GM21447 (cell line): Measurements from ENCODE around the gene INSIG1.

Source experiments
- ATAC-seq: cut with Tn5 transposase; IDR thresholded peaks from one replicate; pipeline ENCODE4 v1.9.1; 2021; ENCODE audit not compliant: unreplicated experiment

Gene INSIG1

GRCh38 chr7:155265961-155266360, 31.7 kb upstream of the INSIG1 start:
- no peak for ATAC-seq

GRCh38 chr7:155266440-155266839, 31.2 kb upstream of the INSIG1 start:
- no peak for ATAC-seq

DNA sequence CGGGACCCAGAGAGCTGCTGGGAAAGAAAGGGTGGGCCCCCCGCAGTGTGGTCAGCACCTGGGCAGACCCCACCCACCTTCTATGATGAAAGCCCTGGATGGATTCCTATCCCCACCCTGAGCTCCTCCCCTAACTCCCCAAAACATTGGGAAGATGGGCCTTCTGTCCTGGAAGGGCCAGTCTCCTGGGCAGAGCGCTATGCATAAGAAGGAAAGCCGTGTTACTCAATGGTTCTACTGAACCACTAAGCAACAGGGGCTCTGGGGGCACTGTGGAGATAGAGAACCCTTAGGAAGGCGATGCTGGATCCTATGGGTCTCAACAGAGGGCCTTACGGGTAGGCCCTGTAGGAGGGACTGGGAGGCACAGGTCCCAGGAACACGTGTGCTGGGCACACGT, 30.7 kb upstream of the INSIG1 start:
- ATAC-seq = no peak

DNA sequence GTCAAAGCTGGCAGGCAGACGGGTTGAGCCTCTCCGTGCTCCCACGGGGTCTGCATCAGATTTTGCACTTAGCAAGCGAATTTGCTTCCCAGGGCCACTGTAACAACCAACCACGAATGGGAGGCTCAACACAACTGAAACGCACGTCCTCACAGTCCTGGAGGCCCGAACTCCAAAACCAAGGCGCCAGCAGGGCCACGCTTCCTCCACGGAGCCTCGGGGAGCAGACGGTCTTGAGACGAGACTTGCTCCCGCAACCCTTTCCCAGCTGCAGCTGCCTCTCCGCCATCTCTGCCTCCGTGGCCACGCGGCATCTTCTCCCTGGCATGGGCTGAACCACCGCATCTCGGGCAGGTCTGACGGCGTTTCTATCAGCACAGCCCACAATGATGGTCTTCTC, 30.2 kb upstream of the INSIG1 start:
- no peak for ATAC-seq

- no peak for ATAC-seq
Observed at GRCh38 chr7:155268211-155268610, 29.5 kb upstream of the INSIG1 start.

GRCh38 chr7:155268921-155269650, 28.6 kb upstream of the INSIG1 start:
- ATAC-seq = no peak

DNA sequence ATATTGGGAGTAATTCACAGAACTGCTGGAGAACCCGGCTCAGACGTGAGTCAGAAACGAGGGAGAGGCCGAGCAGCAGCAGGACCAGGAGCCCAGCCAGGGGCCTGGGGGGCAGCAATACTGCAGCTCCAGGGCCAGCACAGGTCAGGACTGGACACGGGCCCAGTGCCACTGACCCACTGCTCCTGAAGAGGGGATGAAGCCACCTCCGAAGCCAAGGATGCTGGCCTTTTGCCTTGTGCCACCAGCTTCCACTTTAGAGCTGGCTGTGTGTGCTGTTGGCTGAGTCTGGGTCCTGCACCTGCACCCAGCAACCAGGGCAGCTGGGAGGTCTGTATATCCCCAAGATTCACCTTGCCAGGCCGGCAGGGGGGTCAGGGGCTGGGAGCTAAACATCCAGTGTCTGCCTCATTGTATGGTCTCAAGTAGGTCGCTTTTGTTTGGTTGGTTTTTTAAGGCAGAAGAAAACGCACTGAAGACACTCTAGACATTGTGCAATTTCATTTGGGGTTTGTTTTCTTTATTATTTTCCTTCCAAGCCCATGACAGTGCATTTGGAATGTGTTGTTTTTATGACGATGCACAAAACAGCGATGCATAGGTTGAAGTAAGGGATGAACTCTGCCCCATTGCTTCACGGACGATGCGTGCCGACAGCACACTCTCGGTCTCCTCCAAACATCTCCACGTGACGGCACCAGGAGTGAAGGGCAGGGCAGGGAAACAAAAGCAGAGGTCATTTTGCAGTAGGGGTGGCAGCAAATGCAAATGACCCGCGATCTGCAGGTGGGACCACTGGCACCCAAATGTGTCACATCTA, 27.7 kb upstream of the INSIG1 start:
- ATAC-seq = no peak

DNA sequence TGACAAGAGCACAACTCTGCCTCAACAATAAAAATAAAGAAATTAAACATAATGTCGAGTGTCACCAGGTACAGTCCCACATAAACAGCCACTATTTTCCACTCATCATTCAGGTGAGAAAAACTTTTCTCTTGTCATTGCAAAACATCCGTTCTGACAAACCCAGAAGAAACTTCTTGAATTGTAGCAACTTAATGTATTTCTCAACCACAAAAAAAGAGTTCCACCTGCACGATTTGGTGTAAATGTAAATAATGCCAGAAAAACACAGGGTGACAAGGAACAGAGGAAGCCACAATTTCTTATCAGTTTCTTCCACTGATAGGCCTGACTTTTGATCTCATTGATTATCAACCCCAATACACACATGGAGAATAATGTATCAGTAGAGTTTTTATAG, 26.8 kb upstream of the INSIG1 start:
- ATAC-seq = no peak

DNA sequence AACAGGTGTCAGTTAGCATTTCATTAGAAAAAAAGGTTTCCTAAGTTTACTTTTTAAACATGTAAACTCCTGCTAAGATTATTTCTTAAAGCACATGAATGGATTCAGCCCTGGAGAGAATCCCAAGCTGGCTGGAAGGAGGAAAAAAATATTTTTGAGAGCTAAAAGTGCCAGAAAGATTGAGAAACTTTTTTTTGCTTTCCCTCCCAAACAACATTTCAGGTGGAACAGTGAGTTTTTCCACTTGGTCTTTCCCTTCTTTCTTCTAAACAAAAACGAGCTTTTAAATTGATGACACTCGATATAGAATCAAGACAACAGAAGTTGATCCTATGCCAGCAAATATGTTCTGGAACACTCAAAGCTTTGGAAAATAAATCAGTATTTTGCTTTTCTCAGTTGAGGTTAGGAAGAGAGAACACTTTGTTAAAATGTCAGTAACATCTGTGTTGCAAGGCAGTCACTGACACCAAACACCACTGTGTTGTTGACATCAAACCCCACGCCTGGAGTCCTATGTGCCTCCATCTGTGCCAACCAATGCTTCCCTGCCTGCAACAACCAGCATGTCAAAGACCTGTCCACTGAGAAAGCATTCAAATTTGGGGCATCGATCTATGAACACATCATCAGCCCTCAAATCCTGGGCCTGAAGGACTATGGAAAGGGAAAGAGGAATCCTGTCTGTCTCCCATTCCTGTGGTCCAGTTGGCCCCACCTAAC, 22.9 kb upstream of the INSIG1 start:
- ATAC-seq = no peak

DNA sequence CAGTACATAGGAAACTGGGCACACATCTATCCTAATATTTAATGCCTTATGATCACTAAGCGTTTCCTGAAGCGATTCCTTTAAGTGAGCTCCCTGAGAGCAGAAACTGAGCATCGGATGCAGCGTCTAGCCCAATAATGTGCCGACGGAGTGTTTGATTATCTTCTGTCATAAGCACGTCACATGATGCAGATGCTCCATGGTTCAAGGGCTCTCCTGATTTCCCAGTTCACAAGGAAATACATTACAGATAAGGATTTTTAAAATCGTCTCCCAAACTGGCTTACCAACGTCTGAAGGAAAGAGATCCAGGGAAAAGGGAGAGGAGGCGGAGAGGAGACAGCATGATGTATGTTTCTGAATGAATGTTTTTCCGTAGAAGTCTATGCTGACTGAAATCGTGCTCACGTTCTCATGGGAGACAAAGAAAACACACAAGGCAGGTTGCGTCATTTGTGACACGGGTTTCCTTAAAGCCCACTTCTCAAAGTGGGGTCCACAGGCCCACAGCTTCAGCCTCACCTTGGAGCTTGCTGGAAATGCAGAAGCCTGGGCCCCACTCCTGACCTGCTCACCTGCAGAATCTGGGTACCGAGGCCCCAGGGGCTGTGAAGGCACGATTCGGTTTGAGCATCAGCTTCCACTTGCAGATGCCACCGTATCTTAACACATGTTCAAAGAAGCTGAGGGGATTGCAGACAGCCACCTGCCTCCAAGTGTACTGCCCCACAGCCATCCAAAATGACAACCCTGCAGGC, 21.5 kb upstream of the INSIG1 start:
- ATAC-seq = no peak

- ATAC-seq = no peak
Observed at GRCh38 chr7:155276800-155277375, 20.8 kb upstream of the INSIG1 start.

DNA sequence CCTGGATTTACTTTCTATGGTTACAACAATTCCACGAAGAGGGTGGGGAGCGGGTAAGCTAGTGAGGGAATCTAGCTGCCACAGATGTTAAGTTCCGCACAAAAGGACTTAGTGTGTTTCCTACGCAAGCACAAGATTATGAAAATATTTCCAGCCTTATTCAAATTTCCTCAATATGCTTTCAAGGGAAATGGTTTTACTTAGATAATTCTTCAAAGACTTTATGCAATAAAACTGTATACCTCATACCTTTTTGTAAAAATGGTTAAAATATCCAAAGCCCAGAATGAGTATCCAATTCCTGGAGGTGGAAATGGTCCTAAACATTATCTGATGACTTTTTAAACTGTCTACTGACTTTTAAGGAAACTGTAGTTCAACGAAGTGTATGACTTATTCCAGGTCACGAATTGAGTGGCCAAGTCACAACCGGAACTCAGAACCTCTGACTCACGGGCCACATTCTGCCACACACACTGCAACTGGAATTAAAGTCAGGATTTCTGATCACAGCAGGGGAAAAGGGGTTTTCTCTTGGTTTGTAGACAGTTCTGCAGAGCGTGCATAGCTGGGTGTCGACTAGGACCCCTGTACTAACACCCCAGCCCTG, 20.2 kb upstream of the INSIG1 start:
- ATAC-seq = no peak

DNA sequence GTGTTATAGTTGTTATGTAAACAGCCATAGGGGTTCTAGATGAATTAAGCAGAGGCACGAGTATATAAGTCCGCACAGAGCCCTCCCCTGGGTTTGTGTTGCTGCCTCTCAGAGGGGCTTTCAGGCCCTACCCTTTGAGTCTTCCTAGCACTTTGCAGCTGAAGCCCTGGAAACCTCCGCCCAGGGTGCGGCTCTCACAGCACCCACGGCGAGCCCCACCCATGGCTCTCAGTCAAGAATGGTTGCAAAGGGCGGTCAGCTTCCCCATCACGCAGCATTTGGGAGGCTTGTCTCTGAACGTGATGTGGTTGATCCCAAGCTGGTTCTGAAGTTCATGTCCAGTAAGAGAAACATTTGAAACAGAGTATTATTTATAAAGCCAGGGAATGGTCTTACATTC, 18.8 kb upstream of the INSIG1 start:
- ATAC-seq = no peak

- ATAC-seq = no peak
Observed at GRCh38 chr7:155279787-155280445, 17.8 kb upstream of the INSIG1 start.

- ATAC-seq = no peak
Observed at GRCh38 chr7:155280446-155281397, 17.0 kb upstream of the INSIG1 start.

DNA sequence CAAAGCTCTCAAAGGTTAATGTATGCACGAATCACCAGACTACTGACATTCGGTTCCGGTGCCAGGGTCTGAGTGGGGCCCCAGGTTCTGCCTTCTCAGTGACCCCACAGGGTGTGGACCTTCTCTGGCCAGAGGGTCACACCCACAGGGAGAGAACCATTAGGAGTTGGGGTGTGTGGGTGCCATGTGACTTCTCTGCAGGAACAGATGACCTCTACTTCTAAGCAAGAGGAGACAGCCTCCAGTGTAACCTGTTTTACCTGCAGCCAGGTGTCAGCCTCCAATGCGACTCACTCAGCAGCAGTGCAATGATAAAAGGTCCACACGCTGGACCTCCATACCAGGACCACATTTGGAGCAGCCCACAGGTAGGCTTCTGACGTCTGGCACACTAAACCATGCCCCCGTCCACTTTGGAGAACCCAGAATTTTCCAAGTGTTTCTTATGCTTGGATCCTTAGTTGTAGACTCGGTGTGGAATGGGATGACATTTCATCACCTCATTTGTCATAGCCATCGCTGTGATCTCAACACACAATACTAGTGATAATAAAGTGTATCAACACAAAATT, 16.2 kb upstream of the INSIG1 start:
- ATAC-seq = no peak

DNA sequence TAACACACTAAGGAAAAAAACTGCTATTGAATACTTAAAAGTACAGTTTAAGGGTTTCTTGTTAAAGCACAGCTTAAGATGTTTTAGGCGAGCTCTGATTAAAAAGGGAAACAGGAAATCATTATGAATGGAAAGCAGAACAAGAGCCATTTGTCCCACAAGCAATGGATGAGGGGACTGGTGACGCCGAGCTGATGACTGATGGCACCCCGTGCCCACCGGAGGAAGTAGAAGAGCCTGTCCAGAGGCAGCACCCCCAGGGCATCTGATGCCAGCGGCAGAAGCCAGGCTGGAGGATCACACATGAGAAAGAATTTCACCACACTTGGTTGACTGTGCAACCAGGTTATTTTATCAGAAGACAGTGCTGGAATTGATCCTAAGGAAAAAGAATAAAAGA, 15.0 kb upstream of the INSIG1 start:
- ATAC-seq = no peak

GRCh38 chr7:155283565-155284194, 14.0 kb upstream of the INSIG1 start:
- ATAC-seq = peak; percentile 82
